ENCODE measurements around the gene SERPINB13. TPM values are rescaled to one million over a fixed set of nuclear protein-coding genes. Genes with fewer than 3 reads are reported as not detected.

SERPINB13 gene
- polyA plus RNA-seq, 2 of the 4 experiments (the other 2 are of a cell fraction) = not detected

DNA sequence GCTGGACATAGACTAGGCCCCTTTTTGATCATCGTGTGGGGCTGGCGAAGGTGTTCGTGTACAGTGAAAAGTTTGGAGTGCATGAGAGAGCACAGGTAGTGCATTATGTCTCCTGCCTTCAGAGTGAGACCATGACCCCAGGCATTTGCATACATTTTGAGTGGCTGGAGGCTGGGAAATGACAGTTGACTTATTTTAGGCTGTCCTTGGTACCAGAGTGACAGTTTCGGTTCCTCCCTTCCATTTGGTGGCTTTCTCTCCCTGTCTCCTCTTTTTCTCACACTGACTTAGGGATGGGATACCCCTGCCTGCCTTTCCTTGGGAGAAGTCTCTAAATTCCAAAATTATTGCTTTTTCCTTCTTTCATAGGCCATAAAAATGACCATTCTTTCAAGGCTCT is 24.9 kb upstream of the SERPINB13 start:
- no peak for FAIRE-seq

DNA sequence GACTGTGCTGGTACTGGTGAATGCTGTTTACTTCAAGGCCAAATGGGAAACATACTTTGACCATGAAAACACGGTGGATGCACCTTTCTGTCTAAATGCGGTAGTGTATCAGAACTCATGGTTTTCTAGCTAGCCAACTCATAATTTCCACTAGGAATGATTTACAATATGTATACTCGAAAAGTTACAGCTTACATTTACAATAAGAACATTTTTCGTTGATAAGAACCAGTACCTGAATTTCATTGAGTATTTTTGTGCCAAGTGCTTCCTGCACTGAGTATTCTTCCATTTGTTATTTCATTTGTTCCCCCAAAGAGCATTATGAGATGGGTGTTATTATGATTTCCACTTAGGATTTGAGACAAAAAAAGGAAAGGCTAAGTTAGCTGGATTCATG is 23.1 kb upstream of the SERPINB13 start:
- TF ChIP-seq POLR2AphosphoS2 (conservative IDR thresholded peaks at IDR 0.05; ENCODE audit: low read length) (no peak), CBX8 (IDR thresholded peaks at IDR 0.05) (no peak), TFCP2L1 (CRISPR knock-in tag; IDR thresholded peaks at IDR 0.05) (no peak), FOSL2 (IDR thresholded peaks at IDR 0.05) (no peak), FOSL2 (CRISPR knock-in tag; IDR thresholded peaks at IDR 0.05) (no peak), HDAC2 (IDR thresholded peaks at IDR 0.05) (no peak), FOXS1 (CRISPR knock-in tag; IDR thresholded peaks at IDR 0.05) (no peak), CHD2 (IDR thresholded peaks at IDR 0.05; ENCODE audit: low read length, partially characterized antibody) (no peak), ZFP36 (IDR thresholded peaks at IDR 0.05; ENCODE audit: borderline replicate concordance, partially characterized antibody) (no peak)
- ChIA-PET POLR2A (no interaction called here), CTCF (interaction anchor here (0.8 to 7.3 kb wide), 2 partner anchors 15 to 46 kb away, joined by 3 to 31 read pairs; no protein-coding TSS in a partner anchor)
- ATAC-seq = no peak
- 50% methylated on average over 4 of the region's 4 CpGs for WGBS (ENCODE audit: missing lambda C conversion rate)
- H3K9me3 ChIP-seq = no peaks in the 10 kb centered on the region
- no peak overlapping the region for H3K27ac ChIP-seq
- DNase-seq (ENCODE audit: low read depth in 1 of 2, low spot score in 1 of 2) = no peak
- FAIRE-seq = no peak
- no peak overlapping the region for H3K4me3 ChIP-seq
- H3K4me2 ChIP-seq = no peak overlapping the region
- H3K4me1 ChIP-seq = no peaks in the 10 kb centered on the region

More for the DNA sequence above, 24.9 kb upstream of the SERPINB13 start:
- POLR2A ChIA-PET = no interaction called here
- no peak for ATAC-seq
- Histone ChIP-seq H3K4me3 (no peak overlapping the region), H3K27ac (no peak overlapping the region), H3K4me1 (no peaks in the 10 kb centered on the region), H3K4me2 (no peak overlapping the region), H3K9me3 (no peaks in the 10 kb centered on the region)
- WGBS (ENCODE audit: missing lambda C conversion rate) = 68% methylated on average over 4 of the region's 4 CpGs
- no peak for TF ChIP-seq ESRRA (IDR thresholded peaks at IDR 0.05; ENCODE audit: borderline replicate concordance, low read length)
- TF ChIP-seq RARB (CRISPR knock-in tag; IDR thresholded peaks at IDR 0.05) = no peak
- no peak for TF ChIP-seq KDM1A (IDR thresholded peaks at IDR 0.05; ENCODE audit: low read depth)
- no peak for TF ChIP-seq CBX8 (IDR thresholded peaks at IDR 0.05)
- TF ChIP-seq POLR2AphosphoS2 (conservative IDR thresholded peaks at IDR 0.05; ENCODE audit: low read length) = no peak
- CTCF ChIA-PET = interaction anchor here (1.0 to 7.3 kb wide), 2 partner anchors 17 to 281 kb away, joined by 3 to 31 read pairs; no protein-coding TSS in a partner anchor
- no peak for DNase-seq (ENCODE audit: low read depth in 1 of 2, low spot score in 1 of 2)

DNA sequence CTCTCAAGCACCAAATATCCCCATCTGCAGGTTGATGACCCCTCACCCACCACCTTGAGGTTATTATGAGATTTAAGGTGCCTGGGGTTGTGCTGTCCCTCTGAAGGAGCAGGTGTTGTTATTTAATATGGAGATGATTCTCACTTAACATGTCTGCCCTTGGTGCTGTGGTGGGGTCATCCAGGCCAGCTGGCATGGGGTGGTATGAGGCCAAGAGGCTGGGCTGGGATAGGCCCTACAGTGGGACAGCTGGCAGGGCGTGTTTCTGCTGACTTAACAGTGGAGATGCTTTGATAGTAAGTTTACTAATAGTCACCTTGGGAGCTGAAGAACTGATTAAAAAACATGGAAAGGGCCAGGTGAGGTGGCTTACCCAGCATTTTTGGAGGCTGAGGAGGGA is 22.6 kb upstream of the SERPINB13 start:
- Histone ChIP-seq H3K4me2 (no peak overlapping the region), H3K4me3 (no peak overlapping the region), H3K27ac (no peak overlapping the region), H3K9me3 (no peaks in the 10 kb centered on the region), H3K4me1 (no peaks in the 10 kb centered on the region)
- 50% methylated on average over 1 of the region's 1 CpG for WGBS (ENCODE audit: missing lambda C conversion rate)
- FAIRE-seq = no peak
- TF ChIP-seq CHD4 (IDR thresholded peaks at IDR 0.05; ENCODE audit: borderline replicate concordance) (no peak), FOSB (CRISPR knock-in tag; IDR thresholded peaks at IDR 0.05) (no peak)
- ATAC-seq = no peak
- POLR2A ChIA-PET = no interaction called here
- DNase-seq (ENCODE audit: low read depth in 1 of 2, low spot score in 1 of 2) = no peak
- CTCF ChIA-PET = interaction anchor here (0.8 to 7.3 kb wide), 2 partner anchors 14 to 47 kb away, joined by 3 to 31 read pairs; no protein-coding TSS in a partner anchor

DNA sequence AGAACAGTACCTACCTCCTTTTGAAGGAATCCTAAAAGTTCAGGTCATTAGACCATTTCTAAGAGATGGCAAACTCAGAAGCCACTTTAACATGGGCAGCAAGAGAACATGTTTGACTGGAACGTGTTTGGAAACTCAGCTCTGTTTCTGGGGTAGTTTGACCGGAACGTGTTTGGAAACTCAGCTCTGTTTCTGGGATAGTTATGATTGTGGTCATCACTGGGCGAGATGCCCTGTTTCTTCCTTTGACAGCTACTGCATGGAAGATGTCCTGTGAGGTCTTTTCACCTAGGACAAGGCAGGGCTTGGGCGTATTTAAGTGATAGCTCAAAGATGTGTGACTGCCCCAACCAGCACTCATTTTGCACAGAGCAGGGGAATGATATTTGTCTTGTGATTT is 19.9 kb upstream of the SERPINB13 start:
- Histone ChIP-seq H3K27ac (no peak overlapping the region), H3K4me3 (no peak overlapping the region), H3K4me1 (no peaks in the 10 kb centered on the region), H3K4me2 (no peak overlapping the region), H3K9me3 (no peaks in the 10 kb centered on the region)
- ChIA-PET CTCF (interaction anchor here (7.3 kb wide), 1 partner anchor 12 kb away, joined by 31 read pairs; no protein-coding TSS in a partner anchor), POLR2A (no interaction called here)
- 46% methylated on average over 3 of the region's 5 CpGs for WGBS (ENCODE audit: missing lambda C conversion rate)
- TF ChIP-seq FOXS1 (CRISPR knock-in tag; IDR thresholded peaks at IDR 0.05) = no peak
- TF ChIP-seq, protein P1, sequence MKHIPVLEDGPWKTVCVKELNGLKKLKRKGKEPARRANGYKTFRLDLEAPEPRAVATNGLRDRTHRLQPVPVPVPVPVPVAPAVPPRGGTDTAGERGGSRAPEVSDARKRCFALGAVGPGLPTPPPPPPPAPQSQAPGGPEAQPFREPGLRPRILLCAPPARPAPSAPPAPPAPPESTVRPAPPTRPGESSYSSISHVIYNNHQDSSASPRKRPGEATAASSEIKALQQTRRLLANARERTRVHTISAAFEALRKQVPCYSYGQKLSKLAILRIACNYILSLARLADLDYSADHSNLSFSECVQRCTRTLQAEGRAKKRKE (CRISPR knock-in tag; IDR thresholded peaks at IDR 0.05; ENCODE audit: low read depth) = no peak
- no peak for TF ChIP-seq SMC3 (IDR thresholded peaks at IDR 0.05)
- TF ChIP-seq, protein P2, sequence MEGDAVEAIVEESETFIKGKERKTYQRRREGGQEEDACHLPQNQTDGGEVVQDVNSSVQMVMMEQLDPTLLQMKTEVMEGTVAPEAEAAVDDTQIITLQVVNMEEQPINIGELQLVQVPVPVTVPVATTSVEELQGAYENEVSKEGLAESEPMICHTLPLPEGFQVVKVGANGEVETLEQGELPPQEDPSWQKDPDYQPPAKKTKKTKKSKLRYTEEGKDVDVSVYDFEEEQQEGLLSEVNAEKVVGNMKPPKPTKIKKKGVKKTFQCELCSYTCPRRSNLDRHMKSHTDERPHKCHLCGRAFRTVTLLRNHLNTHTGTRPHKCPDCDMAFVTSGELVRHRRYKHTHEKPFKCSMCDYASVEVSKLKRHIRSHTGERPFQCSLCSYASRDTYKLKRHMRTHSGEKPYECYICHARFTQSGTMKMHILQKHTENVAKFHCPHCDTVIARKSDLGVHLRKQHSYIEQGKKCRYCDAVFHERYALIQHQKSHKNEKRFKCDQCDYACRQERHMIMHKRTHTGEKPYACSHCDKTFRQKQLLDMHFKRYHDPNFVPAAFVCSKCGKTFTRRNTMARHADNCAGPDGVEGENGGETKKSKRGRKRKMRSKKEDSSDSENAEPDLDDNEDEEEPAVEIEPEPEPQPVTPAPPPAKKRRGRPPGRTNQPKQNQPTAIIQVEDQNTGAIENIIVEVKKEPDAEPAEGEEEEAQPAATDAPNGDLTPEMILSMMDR (IDR thresholded peaks at IDR 0.05) = no peak
- no peak for TF ChIP-seq MYC (IDR thresholded peaks at IDR 0.05; ENCODE audit: borderline replicate concordance, low read length)
- no peak for TF ChIP-seq JUNB (IDR thresholded peaks at IDR 0.05)
- no peak for TF ChIP-seq RFX5 (IDR thresholded peaks at IDR 0.05)
- no peak for TF ChIP-seq ESRRA (IDR thresholded peaks at IDR 0.05; ENCODE audit: borderline replicate concordance, low read length)
- TF ChIP-seq RARB (CRISPR knock-in tag; IDR thresholded peaks at IDR 0.05) = no peak
- no peak for TF ChIP-seq HOXB13 (CRISPR knock-in tag; IDR thresholded peaks at IDR 0.05; ENCODE audit: low read depth)
- TF ChIP-seq HOXB5 (CRISPR knock-in tag; IDR thresholded peaks at IDR 0.05) = no peak
- no peak for TF ChIP-seq POLR2AphosphoS2 (conservative IDR thresholded peaks at IDR 0.05; ENCODE audit: low read length)
- TF ChIP-seq, protein P3, sequence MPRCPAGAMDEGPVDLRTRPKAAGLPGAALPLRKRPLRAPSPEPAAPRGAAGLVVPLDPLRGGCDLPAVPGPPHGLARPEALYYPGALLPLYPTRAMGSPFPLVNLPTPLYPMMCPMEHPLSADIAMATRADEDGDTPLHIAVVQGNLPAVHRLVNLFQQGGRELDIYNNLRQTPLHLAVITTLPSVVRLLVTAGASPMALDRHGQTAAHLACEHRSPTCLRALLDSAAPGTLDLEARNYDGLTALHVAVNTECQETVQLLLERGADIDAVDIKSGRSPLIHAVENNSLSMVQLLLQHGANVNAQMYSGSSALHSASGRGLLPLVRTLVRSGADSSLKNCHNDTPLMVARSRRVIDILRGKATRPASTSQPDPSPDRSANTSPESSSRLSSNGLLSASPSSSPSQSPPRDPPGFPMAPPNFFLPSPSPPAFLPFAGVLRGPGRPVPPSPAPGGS (IDR thresholded peaks at IDR 0.05) = no peak
- no peak for TF ChIP-seq NFE2L2 (conservative IDR thresholded peaks at IDR 0.05; ENCODE audit: low read length)
- no peak for TF ChIP-seq NR3C1 (IDR thresholded peaks at IDR 0.05)
- no peak for TF ChIP-seq HOXA7 (CRISPR knock-in tag; IDR thresholded peaks at IDR 0.05)
- TF ChIP-seq GATA3 (IDR thresholded peaks at IDR 0.05; ENCODE audit: borderline replicate concordance) = no peak
- no peak for TF ChIP-seq KDM1A (IDR thresholded peaks at IDR 0.05; ENCODE audit: low read depth)
- no peak for ATAC-seq
- no peak for FAIRE-seq
- no peak for DNase-seq (ENCODE audit: low read depth in 1 of 2, low spot score in 1 of 2)
